NCI-H345 treated with DMSO at 0.1 percent for 48 hours (cell line): ENCODE results near the gene NEURL4.
A peak's percentile ranks its signal among the peaks of the same experiment; 100 is the strongest.
"Not testable (repeated sequence)": the region's sequence is repeated elsewhere in the genome, so short reads cannot be mapped to it uniquely, and the experiment has no call there.

ENCODE experiments used
- DNase-seq: peaks from one replicate; lab custom pipeline; 2025; ENCODE audit not compliant: unreplicated experiment; lab: John Stamatoyannopoulos, UW

NEURL4 gene

DNA sequence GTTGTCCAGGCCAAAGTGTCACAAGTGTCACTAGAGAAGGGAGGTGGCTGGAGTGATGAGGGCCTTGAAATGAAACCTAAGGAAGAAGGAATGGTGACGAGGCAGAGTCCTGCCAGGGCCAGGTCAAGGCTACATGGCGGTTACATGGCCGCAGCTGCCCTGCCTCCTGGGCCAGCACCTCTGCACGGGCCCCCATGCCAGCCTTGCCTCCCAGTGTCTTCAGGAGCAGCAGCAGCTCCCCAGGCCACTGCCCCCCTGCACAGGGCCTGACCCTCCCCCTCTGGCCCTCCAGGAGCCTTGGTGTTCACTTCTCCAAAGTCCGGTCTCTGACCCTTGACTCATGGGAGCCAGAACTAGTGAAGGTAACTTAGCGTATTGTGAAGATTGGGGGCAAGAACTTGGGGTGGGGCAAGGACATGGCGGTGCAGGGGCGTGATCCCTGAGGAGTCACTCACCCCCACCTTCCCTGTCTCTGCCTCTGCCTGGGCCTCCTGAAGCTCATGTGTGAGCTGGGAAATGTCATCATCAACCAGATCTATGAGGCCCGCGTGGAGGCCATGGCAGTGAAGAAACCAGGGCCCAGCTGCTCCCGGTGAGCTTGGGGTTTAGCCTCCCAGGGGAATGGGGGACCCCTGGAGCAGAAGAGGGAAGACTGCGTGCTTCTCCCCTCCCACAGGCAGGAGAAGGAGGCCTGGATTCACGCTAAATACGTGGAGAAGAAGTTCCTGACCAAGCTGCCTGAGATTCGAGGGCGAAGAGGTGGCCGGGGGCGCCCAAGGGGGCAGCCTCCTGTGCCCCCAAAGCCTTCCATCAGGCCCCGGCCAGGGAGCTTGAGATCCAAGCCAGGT, 18.7 kb upstream of the NEURL4 start:
- DNase-seq, result no peak

DNA sequence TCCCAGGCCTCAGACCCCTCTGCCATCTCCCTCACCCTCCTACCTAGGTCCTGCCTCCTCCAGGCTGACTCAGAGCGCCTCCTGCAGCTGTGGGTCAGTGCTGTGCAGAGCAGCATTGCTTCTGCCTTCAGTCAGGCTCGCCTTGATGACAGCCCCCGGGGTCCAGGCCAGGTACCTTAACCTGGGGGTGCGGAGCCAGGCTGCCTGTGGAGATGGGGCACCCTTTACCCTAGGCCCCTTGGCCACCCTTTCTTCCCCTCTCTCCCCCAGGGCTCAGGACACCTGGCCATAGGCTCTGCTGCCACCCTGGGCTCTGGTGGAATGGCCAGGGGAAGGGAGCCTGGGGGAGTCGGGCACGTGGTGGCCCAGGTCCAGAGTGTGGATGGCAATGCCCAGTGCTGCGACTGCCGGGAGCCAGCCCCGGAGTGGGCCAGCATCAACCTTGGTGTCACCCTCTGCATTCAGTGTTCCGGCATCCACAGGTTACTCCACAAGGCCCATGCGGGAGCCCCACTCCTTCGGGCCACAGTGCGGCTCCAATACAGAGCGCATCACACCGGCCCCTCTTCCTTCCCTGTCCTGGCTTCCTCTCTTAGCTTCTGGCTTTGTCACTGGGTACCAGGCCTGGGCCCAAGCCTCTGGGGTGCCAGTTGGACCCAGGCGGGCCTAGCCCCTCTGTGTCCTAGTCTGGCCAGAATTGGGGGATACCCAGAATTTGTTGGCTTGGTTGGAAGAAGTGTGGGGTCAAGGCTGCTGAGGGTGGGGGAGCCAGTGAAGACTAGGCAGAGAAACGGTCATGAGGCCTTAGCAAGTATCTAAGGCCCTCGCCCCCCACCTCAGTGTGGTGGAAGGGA, 17.9 kb upstream of the NEURL4 start:
- no peak for DNase-seq

DNA sequence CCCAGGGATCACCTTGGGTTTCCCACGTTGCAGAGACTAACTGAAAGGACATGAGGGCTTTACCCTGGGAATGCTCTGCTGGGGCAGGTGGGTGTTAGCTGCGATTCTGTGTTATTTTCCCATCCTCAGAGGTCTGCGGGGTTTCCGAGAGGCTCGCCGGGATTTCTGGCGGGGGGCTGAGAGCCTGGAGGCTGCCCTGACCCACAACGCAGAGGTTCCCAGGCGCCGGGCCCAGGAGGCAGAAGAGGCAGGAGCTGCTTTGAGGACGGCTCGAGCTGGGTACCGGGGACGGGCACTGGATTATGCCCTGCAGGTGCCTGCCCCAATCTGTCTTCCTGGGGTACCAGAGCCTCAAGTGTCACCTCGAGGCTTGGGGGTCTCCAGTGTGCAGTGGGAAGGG, 14.1 kb upstream of the NEURL4 start:
- DNase-seq, result no peak

DNA sequence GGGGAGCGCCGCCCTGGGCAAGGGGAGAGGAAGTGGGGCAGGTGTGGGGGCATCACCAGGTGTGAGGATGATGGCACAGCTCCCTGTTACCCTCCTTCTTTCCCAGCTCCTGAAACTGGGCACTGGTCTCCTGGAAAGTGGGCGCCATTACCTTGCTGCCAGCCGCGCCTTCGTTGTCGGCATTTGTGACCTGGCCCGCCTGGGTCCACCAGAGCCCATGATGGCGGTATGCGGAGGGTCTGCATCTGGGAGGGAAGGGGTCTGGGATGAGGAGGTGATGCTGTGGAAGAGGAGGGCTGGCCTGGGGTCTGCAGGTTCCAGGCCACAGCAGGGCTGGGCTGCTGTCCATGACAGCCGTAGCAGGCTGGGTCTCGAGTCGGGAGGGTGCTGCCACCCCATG, 12.7 kb upstream of the NEURL4 start:
- no peak for DNase-seq

DNA sequence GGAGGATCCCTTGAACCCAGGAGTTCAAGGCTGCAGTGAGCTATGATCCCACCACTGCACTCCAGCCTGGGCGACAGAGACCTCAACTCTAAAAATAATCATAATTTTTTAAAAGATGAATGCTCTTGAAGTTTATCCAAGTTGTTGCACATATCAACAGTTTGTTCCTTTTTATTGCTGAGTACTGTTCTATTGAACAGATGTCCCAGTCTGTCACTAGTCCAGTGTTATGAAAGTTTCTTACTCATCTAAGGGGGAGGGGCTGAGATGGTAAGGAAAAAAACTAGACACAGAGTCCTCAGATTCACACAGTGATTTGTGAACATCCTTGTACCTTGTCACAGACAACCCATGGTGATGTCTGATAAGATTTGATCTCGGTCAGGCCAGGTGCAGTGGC, 11.0 kb upstream of the NEURL4 start:
- DNase-seq, result no peak

DNA sequence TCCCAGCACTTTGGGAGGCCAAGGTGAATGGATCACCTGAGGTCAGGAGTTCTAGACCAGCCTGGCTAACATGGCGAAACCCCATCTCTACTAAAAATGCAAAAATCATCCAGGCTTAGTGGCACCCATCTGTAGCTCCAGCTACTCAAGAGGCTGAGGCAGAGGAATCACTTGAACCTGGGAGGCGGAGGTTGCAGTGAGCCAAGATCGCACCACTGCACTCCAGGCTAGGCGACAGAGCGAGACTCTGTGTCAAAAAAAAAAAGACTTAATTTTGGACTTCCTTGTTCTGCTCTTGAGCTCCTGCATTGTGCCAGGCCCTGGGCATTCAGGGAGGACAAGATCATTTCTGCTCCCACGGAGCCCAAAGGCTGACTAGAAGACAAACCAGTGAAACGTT, 8.5 kb upstream of the NEURL4 start:
- DNase-seq, result not testable (repeated sequence)

DNA sequence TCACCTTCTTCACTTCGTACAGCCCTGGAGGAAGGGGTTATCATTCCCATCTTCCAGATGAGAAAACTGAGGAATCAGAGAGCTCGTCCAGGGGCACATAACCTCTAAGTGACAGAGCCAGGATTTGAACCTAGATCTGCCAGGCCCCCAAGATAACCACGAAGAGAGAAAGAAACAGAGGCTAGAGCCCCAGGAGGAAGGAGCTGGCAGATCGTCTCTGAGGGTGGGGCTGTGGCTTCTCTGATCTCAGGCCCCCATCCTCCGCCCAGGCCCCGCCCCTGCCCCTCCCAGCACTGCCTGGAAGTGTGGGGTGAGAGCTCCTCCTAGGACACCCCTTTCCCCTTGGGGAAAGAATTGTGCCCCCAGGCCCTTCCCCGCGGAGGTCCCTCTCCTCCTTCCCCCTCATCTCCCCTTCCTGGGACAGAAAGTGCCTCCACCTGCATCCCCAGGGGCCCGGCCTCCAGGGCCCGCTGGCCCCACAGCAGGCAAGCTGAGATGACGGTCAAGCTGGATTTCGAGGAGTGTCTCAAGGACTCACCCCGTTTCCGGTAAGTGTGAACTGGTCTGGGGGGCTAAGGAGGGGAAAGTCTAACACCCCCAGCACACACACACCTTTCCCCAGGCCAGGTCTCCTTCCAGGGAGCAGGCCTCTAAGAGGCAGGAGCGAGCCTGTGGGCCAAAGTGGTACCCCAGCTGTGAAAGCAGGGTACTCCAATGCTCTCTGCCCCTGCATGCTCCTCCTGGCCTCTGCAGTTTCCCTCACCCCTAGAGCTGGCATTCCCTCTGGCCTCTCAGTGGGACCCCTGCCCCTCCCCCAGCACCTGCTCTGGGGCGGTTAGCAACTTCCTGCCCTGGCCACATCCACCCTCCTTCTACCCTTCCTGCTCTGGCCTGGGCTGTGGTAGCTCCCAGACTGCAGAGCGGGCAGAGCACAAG, 7.4 kb upstream of the NEURL4 start, which contains the start of gene ACAP1:
Gene ACAP1, plus strand, starts transcription at position 290 of the 936 bp plus-strand sequence. Its CDS starts 206 bp downstream, at position 496.
- no peak for DNase-seq

DNA sequence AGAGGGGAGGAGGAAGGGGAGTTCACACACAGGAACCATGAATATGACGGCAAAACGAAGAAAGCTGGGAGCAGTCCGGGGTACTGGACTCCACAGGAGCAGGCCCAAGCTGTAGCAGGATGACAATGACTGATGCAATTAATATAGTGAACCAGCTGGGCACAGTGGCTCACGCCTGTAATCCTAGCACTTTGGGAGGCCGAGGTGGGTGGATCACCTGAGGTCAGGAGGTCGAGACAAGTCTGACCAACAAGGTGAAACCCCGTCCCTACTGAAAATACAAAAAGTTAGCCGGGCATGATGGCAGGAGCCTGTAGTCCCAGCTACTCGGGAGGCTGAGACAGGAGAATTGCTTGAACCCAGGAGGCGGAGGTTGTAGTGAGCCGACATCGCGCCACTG, 6.6 kb upstream of the NEURL4 start:
- not testable (repeated sequence) for DNase-seq

DNA sequence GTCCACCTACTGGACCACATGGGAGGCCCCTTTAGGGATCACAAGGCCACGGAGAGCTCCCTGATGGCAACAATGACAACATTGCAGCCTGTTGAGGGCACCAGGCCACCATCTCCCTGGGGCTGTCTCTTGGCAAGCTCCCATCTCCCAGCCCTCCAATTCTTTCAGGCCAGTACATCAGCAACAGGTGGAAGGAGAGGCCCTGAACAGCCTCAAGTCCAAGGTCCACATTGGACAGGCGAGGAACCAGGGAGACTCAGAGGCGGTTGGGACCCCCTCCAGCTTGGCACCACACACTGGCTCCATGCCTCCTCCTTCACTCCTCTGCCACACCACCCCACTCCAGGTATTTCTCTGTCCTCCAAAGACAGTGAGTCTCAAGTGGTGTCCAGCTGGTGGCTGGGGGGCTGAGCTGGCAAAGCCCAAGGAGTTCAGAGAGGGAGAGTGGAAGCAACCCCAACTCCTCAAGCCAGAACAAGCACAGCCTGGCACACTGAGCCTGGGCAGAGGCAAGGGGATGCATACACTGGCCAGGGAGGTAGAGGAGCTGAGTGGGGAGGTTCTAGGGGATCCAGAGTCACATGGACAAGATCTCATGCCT, 5.9 kb upstream of the NEURL4 start:
- DNase-seq, result no peak

DNA sequence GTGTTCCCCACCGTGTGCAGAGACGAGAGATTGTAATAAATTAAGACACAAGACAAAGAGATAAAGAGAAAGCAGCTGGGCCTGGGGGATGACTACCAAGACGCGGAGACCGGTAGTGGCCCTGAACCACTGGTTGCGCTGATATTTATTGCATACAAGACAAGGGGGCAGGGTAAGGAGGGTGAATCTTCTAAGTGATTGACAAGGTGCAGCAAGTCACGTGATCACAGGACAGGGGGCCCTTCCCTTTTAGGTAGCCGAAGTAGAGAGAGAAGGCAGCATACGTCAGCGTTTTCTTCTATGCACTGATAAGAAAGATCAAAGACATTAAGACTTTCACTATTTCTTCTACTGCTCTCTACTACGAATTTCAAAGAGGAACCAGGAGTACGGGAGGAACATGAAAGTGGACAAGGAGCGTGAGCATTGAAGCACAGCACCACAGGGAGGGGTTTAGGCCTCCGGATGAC, 3.5 kb upstream of the NEURL4 start:
- DNase-seq, result not testable (repeated sequence)

DNA sequence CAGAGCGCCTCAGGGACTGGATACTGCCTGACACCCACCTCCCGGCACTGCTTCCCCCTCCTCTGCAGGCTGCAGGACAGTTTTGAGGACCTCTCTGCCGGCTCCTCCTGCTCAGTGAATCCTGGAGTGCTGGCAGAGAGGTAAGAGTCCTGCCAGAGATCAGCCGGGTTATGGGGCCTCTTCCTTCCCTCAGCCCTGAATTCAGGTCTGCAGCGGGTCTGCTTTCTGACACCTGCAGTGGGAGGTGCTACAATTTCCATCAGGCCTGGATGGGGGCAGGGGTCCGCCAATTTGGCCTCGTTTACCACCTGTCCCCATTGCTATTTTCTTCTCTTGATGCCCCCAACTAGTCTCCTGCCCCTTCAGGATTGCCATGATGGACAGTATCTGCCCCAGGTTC, 3.0 kb upstream of the NEURL4 start:
- DNase-seq, result no peak

DNA sequence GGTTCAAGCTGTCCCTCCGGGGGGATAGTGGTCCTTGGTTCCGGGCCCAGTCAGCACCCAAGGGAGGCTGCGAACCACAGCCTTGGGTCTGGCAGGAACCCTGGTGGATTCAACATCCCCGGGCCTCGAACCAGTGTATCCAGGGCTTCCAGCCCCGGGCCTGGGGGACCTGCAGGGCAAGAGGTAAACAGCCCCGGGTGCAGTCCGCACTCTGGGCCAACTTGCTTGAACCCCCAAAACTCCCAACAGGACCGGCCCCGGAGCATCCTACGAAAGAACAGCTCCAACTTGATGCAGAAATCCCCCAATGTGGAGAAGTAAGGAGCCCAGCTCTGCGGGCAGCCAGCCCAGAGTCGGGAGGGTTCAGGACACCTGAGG, 1.5 kb upstream of the NEURL4 start:
- DNase-seq, result no peak

DNA sequence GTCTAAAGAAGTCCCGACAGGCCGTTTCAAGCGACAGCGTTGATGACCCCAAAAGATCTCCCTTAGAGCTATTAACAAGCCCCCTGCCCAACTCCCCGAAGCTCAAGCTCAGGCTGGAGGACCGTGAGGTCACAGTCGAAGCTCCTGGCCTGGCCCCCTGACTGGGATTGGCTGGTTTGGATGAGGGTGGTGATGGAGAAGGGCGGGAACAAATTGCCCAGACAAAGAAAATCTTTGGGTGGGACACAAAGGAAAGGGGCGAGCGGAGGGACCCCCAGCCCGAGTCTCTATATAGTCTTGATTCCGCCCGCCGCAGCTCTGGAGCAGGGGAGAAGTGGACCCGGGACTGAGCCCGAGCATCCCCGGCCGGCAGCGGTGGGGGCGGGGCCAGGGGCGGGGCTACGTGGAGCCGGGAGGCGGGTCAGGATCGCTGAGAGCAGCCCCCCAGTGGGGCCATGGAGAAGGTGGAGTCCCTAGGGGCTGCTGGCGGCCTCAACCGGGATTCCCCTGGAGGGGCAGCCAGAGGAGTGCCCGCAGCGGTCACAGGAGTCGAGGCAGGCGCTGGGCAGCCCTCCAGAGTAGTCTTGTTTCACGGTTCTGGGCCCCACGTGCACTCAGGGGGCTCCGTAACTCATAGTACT, 982 bp upstream of the NEURL4 start:
- peak; percentile 53 for DNase-seq

DNA sequence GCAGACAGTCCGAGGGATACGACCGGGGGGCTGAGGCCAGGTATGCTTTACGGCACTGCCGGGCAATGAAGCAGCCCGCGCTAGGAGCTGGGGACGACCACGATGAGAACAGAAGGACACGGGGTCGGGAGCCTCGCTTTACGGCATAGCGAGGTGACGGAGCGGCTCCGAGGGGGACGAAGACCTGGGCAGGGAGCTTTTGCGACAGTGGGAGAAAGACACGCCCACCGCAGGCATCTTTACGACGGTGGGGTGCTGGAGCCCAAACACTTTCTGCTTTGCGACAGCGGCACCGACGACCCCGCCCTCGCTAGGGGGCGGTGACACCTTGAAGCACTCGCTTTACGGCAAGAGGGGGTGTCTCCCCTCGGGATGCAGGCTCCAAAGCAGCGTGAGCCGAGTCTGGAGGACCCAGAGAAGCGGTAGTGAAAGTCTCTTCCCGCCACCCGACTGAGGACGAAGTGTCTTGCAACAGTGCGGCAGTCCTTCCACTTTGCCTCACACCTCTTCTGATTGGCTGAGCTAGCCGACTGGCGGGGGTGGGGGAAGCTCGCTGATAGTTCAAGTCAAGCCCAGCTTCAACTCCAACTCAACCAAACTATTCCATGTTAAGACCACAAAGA, 350 bp upstream of the NEURL4 start:
- DNase-seq, result peak; percentile 97

DNA sequence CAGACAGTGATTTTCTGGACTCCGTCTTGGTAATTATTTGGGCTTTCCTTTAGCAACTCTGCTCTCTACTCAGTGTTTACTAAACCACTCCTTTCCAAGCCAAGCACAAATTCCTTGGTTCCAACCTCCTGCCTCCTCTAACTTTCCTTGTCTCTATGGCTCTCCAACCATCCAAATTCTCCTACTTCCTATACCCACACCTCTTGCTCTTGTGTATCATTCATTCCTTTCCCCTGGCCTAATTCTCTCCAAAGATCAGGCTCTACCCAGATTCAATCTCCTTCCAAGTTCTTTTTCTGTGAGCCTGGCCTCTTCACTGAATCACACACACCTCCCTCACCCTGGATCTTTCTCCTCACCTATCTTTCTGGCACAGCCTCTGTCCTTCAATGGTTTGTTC, 1.1 kb downstream of the NEURL4 start:
- no peak for DNase-seq

DNA sequence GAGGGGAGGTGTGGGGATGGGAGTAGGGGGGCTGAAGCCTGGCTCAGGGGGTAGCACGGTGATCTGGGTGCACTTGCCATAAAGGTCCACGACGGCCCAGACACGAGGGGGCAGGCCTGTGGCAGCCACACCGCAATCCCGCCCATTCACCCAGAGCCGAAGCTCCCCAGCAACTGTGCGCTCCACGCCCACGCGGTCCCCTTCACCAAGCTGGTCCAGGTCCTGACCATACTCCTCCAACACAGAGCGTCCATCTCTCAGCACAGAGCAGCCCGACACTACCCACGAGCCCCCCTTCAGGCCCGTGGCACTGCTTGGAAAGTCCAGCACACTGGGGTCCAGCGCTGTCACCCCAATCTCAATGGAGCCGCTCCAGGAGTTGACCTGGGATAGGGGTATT, 1.6 kb downstream of the NEURL4 start:
- no peak for DNase-seq

DNA sequence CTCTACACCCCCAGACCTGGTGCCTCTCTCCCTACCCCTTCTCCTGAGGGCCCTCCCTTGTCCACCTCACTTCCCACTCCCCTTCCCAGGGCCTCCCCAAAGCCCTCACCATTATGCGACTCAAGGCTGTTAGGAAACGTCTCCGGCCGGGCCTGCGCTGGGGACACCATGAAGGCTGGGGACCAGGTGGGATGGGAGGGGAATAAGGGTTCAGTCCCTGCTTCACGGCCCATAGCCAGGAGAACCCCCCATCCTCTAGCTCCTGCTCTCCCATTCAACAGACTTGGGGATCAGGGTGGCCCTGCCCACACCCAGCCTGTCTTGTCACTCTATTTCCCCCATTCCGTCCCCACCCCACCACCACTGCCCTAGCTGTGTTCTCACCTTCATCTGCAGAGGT, 2.1 kb downstream of the NEURL4 start:
- no peak for DNase-seq

DNA sequence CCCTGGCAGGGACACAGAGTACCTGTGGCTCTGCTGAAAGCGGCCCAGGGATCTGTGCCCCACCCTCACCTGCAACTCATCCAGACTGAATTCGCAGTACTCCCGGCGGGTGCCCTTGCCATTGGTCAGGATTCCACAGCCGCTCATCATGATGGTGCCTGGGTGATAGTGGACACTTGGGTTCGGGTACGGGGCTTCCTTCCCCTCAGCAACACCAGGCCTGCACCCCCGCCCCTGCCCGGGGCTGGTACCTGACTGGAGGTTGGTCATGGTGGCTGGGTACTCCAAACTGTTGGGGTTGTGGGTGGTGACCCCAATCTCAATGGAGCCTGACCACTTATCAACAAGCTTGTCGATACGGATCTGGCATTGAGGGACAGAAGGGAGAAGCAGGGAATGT, 2.9 kb downstream of the NEURL4 start:
- no peak for DNase-seq

DNA sequence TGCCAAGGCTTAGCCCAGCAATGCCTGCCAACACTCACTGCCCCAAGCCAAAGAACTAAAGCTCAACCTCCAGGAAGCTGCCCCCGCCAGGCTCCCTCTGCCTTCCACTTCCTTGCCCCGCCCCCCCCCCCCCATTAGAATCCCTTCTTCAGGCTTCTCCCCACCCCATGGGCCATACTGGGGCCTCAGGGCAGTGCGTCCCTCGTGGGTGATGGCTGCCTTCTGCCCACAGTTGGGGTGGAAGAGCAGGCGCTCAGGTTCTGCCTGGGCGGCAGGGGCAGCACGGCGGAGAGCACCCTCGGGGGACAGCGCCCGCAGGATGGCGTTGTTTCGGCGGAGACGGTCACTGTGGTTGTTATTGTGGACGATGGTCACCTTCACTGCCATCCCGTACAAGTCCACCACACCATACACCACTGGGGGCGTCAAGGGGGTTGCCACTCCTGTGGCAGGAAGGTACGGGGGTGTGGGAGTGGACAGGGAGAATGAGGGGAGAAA, 4.1 kb downstream of the NEURL4 start:
- no peak for DNase-seq

DNA sequence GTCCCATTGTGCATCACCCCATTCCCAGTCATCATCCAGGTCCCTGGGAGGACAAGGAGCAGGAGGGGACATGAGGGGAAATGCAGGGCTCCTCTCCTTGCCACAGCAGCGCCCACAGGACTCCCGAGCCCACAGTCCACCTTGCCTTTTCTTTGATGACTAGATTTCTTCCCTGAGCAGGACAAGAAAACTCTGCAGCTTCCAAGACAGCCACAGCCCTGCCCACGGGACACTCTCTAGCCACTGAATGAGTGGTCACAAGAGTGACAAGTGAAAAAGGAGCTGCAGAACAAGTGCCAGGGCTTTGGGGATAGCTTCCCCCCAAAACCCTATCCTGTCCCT, 4.7 kb downstream of the NEURL4 start:
- DNase-seq, result no peak
